Measurements from ENCODE around the gene COMT. TPM values are rescaled to one million over a fixed set of nuclear protein-coding genes. Genes with fewer than 3 reads are reported as not detected.

COMT gene
- total and polyA plus RNA-seq, 9 of the 15 experiments (the other 6 are each of a cell fraction or from before 2014, with no cell fraction given), result 12.5 to 351 (median 155) TPM

DNA sequence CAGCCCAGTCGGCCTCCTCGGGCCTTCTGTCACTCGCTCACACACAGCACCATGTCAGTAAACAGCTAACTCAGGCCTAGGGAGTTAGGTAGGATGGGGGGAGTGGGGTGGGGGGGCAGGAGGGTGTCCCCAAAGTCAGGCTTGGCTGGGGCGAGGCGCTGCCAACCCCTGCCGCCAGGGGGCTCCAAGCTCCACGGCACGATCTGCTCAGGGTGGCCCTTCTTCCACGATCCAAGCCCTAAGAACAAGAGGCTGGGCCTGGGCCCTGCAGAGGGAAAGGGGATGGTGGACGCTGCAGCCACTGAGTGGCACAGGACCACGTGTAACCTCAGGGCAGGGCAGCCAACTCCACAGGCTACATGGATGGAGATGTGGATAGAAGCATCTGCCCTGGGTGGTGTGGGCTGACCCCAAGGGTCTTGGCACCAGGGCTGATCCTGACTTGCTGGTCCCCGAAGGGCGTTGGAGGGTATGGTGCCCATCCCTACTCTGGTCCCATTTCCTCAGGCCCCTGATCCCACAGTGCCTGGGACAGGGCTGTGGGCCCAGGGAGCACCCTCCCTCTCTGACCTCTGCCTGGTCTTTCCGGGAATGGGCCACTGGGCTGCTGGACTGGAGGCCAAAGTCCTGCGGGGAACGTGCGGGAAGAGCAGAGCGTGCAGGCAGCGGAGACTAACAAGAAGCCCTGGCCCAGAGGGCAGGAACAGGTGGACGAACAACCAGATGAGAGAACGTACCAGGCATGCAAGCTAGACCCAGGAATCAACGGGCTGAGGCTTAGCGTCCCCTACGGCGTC is 29.1 kb downstream of the COMT start (continued):
- TF ChIP-seq, protein P1, sequence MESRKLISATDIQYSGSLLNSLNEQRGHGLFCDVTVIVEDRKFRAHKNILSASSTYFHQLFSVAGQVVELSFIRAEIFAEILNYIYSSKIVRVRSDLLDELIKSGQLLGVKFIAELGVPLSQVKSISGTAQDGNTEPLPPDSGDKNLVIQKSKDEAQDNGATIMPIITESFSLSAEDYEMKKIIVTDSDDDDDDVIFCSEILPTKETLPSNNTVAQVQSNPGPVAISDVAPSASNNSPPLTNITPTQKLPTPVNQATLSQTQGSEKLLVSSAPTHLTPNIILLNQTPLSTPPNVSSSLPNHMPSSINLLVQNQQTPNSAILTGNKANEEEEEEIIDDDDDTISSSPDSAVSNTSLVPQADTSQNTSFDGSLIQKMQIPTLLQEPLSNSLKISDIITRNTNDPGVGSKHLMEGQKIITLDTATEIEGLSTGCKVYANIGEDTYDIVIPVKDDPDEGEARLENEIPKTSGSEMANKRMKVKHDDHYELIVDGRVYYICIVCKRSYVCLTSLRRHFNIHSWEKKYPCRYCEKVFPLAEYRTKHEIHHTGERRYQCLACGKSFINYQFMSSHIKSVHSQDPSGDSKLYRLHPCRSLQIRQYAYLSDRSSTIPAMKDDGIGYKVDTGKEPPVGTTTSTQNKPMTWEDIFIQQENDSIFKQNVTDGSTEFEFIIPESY (CRISPR knock-in tag; IDR thresholded peaks at IDR 0.05), result no peak
- TF ChIP-seq BCOR (IDR thresholded peaks at IDR 0.05) (peak; percentile 84; the same call in 1 of the 2 replicates), NFIC (IDR thresholded peaks at IDR 0.05) (peak; percentile 53), ZNF57 (CRISPR knock-in tag; IDR thresholded peaks at IDR 0.05) (peak; percentile 50; the same call in 1 of the 2 replicates), ZKSCAN8 (CRISPR knock-in tag; IDR thresholded peaks at IDR 0.05) (no peak), ZNF324 (CRISPR knock-in tag; IDR thresholded peaks at IDR 0.05) (peak; percentile 50; the same call in 1 of the 2 replicates), PTBP1 (IDR thresholded peaks at IDR 0.05; ENCODE audit: low read depth, low read length) (peak; percentile 54; the same call in 1 of the 2 replicates), SUPT5H (IDR thresholded peaks at IDR 0.05) (peak; percentile 58; the same call in 1 of the 2 replicates), MTA1 (IDR thresholded peaks at IDR 0.05; ENCODE audit: borderline replicate concordance) (peak; percentile 36; the same call in 1 of the 2 replicates), SMARCE1 (IDR thresholded peaks at IDR 0.05) (no peak), GATA2 (CRISPR knock-in tag; IDR thresholded peaks at IDR 0.05) (no peak), MIER1 (IDR thresholded peaks at IDR 0.05; ENCODE audit: low read depth) (no peak), ZNF444 (CRISPR knock-in tag; IDR thresholded peaks at IDR 0.05) (0 out of 2 replicates have a peak, but pooled peaks have one; percentile 50), ZKSCAN3 (CRISPR knock-in tag; IDR thresholded peaks at IDR 0.05) (no peak), FOXK2 (conservative IDR thresholded peaks at IDR 0.05 in 1 of 2, IDR thresholded peaks at IDR 0.05 in 1 of 2; ENCODE audit: low read depth in 2 of 2) (no peak), ETV1 (tag; conservative IDR thresholded peaks at IDR 0.05; ENCODE audit: low read depth) (no peak)
- TF ChIP-seq, protein P2, sequence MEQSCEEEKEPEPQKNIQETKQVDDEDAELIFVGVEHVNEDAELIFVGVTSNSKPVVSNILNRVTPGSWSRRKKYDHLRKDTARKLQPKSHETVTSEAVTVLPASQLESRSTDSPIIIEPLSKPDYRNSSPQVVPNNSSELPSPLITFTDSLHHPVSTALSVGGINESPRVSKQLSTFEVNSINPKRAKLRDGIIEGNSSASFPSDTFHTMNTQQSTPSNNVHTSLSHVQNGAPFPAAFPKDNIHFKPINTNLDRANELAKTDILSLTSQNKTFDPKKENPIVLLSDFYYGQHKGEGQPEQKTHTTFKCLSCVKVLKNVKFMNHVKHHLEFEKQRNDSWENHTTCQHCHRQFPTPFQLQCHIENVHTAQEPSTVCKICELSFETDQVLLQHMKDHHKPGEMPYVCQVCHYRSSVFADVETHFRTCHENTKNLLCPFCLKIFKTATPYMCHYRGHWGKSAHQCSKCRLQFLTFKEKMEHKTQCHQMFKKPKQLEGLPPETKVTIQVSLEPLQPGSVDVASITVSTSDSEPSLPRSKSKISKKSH (CRISPR knock-in tag; IDR thresholded peaks at IDR 0.05), result no peak
- TF ChIP-seq, protein P3, sequence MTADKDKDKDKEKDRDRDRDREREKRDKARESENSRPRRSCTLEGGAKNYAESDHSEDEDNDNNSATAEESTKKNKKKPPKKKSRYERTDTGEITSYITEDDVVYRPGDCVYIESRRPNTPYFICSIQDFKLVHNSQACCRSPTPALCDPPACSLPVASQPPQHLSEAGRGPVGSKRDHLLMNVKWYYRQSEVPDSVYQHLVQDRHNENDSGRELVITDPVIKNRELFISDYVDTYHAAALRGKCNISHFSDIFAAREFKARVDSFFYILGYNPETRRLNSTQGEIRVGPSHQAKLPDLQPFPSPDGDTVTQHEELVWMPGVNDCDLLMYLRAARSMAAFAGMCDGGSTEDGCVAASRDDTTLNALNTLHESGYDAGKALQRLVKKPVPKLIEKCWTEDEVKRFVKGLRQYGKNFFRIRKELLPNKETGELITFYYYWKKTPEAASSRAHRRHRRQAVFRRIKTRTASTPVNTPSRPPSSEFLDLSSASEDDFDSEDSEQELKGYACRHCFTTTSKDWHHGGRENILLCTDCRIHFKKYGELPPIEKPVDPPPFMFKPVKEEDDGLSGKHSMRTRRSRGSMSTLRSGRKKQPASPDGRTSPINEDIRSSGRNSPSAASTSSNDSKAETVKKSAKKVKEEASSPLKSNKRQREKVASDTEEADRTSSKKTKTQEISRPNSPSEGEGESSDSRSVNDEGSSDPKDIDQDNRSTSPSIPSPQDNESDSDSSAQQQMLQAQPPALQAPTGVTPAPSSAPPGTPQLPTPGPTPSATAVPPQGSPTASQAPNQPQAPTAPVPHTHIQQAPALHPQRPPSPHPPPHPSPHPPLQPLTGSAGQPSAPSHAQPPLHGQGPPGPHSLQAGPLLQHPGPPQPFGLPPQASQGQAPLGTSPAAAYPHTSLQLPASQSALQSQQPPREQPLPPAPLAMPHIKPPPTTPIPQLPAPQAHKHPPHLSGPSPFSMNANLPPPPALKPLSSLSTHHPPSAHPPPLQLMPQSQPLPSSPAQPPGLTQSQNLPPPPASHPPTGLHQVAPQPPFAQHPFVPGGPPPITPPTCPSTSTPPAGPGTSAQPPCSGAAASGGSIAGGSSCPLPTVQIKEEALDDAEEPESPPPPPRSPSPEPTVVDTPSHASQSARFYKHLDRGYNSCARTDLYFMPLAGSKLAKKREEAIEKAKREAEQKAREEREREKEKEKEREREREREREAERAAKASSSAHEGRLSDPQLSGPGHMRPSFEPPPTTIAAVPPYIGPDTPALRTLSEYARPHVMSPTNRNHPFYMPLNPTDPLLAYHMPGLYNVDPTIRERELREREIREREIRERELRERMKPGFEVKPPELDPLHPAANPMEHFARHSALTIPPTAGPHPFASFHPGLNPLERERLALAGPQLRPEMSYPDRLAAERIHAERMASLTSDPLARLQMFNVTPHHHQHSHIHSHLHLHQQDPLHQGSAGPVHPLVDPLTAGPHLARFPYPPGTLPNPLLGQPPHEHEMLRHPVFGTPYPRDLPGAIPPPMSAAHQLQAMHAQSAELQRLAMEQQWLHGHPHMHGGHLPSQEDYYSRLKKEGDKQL (CRISPR knock-in tag; IDR thresholded peaks at IDR 0.05; ENCODE audit: borderline replicate concordance), result no peak
- TF ChIP-seq, protein P4, sequence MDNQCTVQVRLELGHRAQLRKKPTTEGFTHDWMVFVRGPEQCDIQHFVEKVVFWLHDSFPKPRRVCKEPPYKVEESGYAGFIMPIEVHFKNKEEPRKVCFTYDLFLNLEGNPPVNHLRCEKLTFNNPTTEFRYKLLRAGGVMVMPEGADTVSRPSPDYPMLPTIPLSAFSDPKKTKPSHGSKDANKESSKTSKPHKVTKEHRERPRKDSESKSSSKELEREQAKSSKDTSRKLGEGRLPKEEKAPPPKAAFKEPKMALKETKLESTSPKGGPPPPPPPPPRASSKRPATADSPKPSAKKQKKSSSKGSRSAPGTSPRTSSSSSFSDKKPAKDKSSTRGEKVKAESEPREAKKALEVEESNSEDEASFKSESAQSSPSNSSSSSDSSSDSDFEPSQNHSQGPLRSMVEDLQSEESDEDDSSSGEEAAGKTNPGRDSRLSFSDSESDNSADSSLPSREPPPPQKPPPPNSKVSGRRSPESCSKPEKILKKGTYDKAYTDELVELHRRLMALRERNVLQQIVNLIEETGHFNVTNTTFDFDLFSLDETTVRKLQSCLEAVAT (IDR thresholded peaks at IDR 0.05), result no peak
